ENCODE data around the gene DAPK3.

GRCh38 chr19:3964256-3965194 is 6.4 kb downstream of the DAPK3 start:
- TF ChIP-seq POLR2AphosphoS5 (IDR thresholded peaks at IDR 0.05; ENCODE audit: low read depth, low read length) (no peak), TAF1 (IDR thresholded peaks at IDR 0.05; ENCODE audit: borderline replicate concordance, low read depth, low read length) (no peak)
